ENCODE results near the gene PPM1L.

Gene PPM1L

GRCh38 chr3:161051856-161052255 lies 295.8 kb downstream of the PPM1L start:
- no peak for DNase-seq

DNA sequence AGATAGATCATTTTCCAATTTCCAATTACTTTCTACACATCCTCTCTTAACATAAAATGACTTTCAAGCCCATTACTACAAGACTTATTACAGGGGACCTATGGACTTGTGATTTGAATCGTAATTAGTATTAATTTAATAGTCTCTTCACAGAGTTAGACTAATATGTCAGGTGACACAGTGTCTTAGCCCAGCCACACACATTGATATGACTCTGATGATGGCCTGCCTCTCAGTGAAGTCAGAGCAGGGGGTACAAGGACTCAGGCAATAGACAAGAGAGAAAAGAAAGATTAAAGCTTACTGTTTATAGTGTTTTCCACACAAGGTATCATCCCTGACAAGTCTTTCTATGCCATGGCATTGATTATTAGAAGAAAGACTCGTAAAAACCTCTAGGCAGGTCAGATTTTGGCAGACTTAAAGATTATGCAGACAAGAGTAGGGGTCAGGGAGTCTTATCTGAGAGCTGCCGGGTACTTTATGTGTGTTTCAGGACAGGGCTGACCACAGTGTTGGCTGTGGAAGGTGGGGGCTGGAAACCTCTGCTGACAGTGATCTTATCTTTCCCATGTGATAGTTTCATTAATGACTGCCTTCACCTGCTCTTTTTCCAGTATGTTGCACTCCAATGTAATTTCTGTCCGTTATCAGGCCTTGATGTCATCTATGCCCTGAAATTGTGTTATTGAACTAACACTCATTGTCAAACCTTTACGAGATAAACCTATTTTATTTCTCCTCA lies 299.0 kb downstream of the PPM1L start:
- no peak for DNase-seq

DNA sequence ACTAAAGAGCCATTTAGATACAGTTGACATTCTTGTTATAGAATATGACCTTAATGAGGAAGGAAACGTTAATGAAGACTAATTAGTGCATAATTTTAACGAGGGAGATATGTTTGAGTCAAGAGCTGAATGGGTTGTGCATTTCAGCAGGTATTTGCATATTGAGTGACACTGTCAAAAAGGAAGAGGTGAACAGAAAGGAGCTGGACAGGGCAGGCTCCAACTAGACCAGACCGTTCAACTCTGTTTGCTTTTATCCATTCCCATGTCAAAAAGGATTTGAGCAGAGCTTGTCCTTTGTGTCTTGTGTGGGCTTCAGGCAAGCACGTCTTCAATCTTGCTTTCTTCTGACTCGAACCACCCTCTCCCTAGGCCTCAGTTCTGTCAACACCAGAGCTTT lies 308.4 kb downstream of the PPM1L start:
- DNase-seq = no peak

DNA sequence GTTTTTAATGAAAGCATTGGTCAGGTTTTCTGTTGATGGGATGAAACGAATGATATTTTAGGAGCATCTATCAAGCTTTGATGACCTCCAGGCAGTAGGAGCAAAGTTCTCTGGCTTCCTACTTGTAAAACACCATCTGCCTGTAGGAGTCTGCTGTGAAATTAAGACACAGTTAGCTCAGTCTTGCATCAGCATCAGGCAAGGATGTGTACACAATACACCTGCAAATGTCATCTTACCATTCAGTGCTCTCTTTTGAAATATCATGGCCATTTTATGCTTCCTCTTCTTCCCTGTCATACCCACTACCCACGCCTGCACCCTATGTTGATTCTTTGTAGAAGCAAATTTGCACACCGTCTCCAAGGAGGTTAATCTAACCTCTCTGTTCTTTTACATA lies 310.9 kb downstream of the PPM1L start:
- DNase-seq = peak in 1 of 2 experiments; percentile 11

DNA sequence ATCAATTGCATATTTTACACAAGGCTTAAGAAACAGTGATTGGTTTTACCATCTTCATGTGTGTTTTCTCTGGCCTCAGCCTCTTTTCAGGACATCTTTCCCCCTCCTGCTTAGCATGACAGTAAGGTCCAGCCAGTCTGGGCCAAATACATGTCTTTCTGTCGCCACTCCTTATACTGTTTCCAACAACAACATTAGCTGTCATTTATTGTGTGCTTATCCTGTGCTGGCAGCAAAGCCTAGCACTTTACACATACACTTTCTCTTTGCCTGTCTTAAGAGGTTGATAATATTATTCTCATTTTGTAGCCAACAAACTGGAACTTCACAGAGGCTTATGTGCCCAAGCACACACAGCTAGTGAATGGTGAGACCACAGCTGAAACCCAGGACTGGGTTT lies 311.3 kb downstream of the PPM1L start:
- no peak for DNase-seq

DNA sequence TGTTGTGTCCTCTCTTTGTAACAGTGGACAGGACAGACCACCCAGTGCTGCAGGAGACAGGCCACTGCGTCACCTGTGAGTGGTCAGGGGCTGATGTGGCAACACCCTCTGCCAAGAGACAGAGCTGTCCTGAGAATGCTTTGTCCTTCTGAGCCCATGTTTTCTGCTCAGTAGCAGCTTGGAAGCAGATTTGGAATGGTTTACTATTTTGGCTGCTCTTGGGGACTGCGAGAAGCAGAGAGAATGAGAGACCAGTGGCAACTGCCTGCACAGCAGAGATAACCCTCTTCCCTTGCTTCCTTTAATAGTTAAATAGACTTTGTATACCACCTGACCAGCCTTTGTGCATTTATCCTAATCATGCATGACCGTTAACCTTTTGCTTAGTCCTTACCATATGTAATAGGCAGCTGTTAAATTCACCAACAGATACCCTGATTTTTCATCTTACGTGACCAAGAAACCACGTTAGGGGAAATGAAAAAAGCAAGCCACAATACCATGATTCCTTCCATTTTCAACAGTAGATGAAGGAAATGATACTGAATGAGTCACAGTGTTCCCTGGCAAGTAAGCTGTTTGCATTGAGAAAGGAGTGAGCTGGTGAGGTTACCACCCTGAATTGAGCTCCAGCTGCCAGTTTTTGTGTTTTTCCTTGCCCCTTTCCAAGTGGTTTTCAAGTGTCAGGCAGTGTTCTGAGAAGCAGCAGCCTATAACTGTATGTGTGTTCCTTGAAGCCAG lies 313.6 kb downstream of the PPM1L start:
- DNase-seq = no peak

GRCh38 chr3:161070252-161070930 lies 314.4 kb downstream of the PPM1L start:
- no peak for DNase-seq

- DNase-seq = no peak
Observed at GRCh38 chr3:161070980-161071663, 315.1 kb downstream of the PPM1L start.

DNA sequence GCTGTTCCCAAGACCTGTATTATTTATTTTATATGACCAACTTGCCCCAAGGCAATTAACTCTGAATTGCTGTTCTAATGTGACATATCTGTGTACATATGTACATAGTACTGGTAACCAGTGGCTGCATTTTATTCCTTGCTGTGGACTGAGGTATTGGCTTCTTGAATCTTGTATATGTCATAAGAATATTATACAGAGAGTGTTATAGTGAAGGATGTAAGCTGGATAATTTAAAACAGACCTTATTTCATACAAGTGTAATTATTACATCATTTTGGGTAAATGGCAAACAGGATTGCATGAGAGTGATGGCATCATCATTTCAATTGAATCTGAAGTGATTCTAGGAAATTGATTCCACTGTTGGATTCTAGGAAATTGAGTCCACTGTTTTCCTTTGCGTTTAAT lies 316.2 kb downstream of the PPM1L start:
- no peak for DNase-seq

GRCh38 chr3:161072751-161073150 lies 316.7 kb downstream of the PPM1L start:
- DNase-seq = no peak

GRCh38 chr3:161073181-161073580 lies 317.1 kb downstream of the PPM1L start:
- DNase-seq = no peak

- DNase-seq = no peak
Observed at GRCh38 chr3:161081633-161082032, 325.6 kb downstream of the PPM1L start.

DNA sequence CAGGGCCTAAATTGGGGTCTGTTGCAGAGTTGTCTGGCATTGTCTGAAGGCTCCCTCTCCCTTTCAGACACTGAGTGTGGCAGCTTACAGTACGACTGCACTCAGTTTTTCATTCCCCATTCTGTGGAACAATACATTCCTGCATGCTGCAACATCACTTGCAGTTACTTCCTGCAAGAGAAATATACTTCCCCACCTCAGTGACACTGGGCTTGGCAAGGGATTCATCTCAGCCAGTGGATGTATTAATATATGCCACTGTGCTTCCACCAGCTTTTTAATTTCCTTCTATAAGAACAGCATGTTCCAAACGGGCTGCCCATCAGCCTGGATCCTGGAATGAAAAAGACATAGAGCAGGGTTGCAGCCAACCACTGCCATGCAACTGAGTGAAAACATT lies 326.0 kb downstream of the PPM1L start:
- no peak for DNase-seq

- DNase-seq = no peak
Observed at GRCh38 chr3:161083131-161083530, 327.1 kb downstream of the PPM1L start.

- DNase-seq = no peak
Observed at GRCh38 chr3:161084277-161084676, 328.2 kb downstream of the PPM1L start.

GRCh38 chr3:161093895-161094294 lies 337.9 kb downstream of the PPM1L start:
- no peak for DNase-seq

DNA sequence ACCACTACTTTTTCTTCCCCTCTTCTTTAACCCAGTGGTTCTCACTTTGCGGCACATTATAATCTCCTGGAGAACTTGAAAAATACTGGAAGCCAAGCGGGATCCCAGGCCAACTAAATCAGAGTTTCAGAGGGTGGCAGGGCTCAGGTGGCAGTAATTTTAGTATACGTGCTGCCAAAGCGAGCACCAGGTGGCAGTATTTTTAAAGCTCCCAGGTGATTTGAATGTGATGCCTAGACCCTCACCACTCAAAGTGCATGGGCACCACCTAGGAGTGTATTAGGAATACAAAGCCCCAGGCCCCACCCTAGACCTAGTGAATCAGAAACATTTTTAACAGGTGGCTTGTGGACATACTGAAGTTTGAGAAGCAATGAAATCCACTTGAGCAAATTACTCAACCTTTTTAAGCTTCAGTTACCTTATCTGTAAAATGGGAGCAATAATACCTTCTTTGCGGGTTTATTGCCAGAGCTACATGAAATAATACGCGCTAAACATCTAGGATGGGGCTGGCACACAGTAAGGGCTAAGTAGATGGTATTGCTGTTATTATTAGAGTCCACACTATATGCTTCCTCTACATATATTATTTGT lies 340.8 kb downstream of the PPM1L start:
- peak in 1 of 2 experiments; percentile 33 for DNase-seq

DNA sequence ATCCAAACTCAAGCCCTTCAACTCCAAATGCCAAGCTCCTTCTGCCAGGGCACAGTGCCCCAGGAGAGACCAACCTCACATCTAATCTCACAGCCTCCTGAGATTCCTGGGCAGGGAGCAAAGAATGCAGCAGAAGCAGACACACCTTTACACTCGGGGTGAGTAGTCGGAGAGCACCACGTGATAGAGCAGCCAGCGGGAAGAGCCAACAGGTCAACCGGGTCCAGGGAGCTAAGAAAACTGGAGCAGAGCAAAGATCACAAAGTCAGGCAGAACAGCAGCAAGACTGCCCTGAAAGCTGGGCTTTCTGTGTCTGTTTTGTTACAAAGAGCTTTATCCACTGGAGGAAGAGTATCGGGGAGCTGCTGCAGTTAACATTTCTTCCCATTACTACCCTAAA lies 345.0 kb downstream of the PPM1L start:
- no peak for DNase-seq

DNA sequence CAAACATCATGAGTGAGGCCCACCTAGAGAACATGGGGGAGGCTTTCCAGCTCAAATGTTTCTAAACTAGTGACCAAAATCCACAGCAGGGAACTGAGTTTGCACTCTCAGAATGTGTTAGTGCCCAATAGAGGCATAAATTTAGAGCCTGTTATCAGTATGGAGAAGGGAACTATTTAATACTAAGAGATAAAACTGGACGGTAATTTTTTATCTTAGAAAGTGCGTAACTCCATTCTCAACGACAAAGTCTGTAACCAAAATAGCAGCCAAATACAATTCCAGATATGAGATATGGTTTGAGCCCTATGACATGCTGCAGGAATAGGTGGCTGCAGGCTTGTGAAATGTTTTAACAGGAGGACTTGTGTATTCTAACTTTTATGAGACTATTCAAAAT lies 345.6 kb downstream of the PPM1L start:
- DNase-seq = no peak

DNA sequence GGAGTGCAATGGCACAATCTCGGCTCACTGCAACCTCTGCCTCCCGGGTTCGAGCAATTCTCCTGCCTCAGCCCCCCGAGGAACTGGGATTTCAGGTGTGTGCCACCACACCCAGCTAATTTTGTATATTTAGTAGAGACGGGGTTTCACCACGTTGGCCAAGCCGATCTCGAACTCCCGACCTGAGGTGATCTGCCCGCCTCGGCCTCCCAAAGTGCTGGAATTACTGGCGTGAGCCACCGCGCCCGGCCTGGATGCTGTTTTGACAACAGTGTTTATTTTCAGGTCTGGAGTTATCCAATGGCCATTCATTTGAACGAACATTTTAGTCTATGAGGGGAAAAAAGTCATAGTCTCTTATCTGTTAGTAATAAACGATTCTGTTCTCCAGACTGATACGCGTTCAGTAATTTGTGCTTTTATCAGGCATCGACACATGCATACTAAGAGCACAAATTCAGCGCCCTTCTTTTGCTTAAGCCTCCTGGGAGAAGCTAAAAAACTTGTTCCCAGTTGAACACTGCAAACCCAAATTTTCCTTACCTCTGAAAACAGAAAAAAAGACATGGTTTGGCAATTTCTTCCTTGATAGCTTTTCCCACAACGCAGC lies 347.9 kb downstream of the PPM1L start:
- DNase-seq = no peak

DNA sequence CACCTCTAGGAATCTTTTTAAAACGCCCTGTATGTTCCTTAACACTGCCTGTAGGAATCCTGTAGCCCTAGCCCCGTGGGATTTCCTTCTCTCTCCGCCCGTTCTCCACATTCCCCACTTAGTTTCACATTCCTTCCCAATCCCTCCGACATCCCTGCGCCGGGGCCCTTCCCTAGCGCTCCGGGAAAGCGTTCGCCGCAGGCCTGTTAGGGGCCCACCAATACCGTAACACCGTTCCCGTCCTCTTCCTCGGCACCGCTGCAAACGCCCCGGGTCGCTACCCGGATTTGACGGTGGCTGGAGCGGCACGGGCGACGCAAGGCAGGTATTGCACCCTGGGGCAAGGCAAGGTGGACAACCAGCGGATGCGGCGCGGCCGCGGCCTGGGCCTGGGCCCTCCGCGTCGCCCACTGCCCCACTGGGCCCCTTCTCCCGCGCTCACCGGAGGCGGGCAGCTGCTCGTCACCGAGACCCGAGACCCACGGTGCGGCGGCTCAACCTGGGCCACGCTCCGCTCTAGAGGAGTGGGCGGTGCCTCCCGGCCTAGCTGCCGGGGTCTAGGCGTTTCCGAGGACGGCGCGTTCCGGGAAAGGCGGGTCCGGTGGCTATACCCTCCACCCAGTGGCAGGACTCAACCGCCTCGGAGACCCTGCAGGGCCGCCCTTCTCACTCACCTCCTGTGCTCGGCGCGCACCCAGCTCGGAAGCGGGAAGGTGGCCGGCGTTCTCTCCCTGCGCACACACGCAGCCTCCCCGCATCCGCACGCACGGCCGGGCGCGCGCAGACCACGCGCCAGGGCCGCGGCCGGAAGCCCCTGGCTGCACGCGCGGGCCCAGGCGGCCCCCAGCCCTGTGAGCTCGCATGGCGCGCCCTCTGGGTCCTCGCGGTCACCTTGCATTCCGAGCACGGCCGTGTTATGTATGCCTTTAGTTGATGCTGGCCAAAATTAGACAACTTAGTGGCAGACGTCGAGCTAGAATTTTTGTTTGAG lies 348.8 kb downstream of the PPM1L start, which contains the start of gene B3GALNT1:
TSS of gene B3GALNT1 (minus strand) at position 789 of the 991 bp plus-strand sequence. CDS start 18,595 bp downstream, outside the sequence.
- peak; percentile 54 to 60 for DNase-seq

All from NCI-H1930 (cell line).